ENCODE results near the gene FASTK. TPM values are rescaled to one million over a fixed set of nuclear protein-coding genes. Genes with fewer than 3 reads are reported as not detected.

FASTK gene
- total RNA-seq = 82.4 and 86.1 TPM in 2 replicates
- long read RNA-seq, partial matches to known transcripts = 0 of 6 reads
- long read RNA-seq, other reads (novel, unspliced or antisense) = 2 of 6 reads

DNA sequence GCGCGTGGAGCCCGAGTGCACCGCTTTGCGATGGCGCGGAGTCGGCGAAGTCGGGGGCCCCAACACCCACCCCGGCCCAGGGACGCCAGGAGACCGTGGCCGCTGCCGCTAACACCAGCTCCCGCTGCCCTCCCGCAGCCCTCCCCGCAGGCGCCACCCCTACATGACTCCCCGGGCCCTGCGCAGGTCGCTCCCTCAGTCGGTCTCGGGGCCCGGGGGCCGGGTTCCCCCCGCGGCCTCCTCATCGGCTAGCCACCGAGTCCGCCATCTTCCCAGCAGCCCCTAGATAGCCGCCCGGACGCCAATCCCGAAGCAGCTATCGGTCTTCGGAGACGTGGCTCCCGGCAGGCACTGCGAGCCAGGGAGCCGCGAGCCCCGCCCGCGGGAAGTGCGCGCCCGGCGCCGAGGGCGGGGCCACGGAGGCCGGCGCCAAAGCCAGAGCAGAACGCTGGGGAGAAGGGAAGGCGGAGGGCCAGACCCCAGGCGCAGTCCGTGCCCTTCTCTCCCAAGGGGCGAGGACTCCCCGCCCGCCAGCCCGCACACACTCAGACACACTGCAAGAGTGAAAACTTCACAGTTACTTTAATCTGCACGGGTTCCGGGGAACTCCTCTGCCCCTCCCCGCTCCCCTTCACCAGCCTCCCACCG is at the start of gene FASTK:
TSS of gene FASTK (minus strand) at position 288 of the 648 bp plus-strand sequence. CDS start at position 245, 43 bp downstream.
- peak within 1 kb of the TSS; percentile 91 for H3K4me3 Mint-ChIP-seq
- TF ChIP-seq, protein P1, sequence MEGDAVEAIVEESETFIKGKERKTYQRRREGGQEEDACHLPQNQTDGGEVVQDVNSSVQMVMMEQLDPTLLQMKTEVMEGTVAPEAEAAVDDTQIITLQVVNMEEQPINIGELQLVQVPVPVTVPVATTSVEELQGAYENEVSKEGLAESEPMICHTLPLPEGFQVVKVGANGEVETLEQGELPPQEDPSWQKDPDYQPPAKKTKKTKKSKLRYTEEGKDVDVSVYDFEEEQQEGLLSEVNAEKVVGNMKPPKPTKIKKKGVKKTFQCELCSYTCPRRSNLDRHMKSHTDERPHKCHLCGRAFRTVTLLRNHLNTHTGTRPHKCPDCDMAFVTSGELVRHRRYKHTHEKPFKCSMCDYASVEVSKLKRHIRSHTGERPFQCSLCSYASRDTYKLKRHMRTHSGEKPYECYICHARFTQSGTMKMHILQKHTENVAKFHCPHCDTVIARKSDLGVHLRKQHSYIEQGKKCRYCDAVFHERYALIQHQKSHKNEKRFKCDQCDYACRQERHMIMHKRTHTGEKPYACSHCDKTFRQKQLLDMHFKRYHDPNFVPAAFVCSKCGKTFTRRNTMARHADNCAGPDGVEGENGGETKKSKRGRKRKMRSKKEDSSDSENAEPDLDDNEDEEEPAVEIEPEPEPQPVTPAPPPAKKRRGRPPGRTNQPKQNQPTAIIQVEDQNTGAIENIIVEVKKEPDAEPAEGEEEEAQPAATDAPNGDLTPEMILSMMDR (conservative IDR thresholded peaks at IDR 0.05) = peak; percentile 3
- no peaks in the 10 kb centered on the region for H3K9me3 Mint-ChIP-seq
- peak; percentile 78 for DNase-seq (ENCODE audit: low read depth, low spot score)
- peak within 1 kb of the TSS; percentile 73 for H3K27ac Mint-ChIP-seq (ENCODE audit: unreplicated experiment)
- peaks cover 1% of the 10 kb centered on the region for H3K27me3 Mint-ChIP-seq (ENCODE audit: low read depth)
- H3K4me1 Mint-ChIP-seq = peaks cover 32% of the 10 kb centered on the region
- peaks cover 4% of the 10 kb centered on the region for H3K36me3 Mint-ChIP-seq (ENCODE audit: low read depth)

DNA sequence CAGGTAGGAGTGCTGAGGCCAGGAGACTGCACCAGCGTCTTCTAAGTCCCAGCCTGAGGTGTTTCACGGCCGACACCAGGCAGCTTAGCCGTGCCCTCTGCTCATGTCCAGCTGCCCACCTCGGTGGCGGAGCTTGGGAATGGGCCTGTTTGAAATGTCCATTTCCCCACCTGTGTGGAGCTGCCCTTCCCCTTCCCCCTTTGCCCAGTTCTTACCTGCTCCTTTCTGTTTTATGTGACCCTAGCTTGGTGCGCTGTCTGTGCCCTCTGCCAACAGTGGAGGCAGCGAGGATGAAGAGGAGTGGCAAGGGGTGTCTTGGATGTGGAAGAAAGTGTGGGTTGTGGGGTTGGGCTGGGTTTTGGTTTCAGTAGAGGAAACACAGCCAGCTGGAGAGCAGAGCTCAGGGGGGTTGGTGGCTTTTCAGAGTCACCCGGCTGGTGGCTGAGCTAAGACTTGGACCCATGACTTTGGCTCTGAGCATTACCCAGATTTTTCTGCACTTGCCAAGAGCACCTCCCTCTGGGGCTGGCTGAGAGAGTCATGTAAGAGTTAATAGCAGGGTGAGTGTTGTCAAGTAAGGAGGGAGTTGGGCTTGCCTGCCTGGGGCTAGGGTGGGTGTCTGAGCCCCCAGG is 49.5 kb upstream of the FASTK start:
- TF ChIP-seq, protein P1 (conservative IDR thresholded peaks at IDR 0.05) = no peak
- Mint-ChIP-seq H3K27ac (ENCODE audit: unreplicated experiment) (no peak overlapping the region), H3K27me3 (ENCODE audit: low read depth) (no peaks in the 10 kb centered on the region), H3K4me3 (no peak overlapping the region), H3K36me3 (ENCODE audit: low read depth) (peaks cover under 1% of the 10 kb centered on the region), H3K4me1 (peaks cover 13% of the 10 kb centered on the region), H3K9me3 (no peaks in the 10 kb centered on the region)
- no peak for DNase-seq (ENCODE audit: low read depth, low spot score)

DNA sequence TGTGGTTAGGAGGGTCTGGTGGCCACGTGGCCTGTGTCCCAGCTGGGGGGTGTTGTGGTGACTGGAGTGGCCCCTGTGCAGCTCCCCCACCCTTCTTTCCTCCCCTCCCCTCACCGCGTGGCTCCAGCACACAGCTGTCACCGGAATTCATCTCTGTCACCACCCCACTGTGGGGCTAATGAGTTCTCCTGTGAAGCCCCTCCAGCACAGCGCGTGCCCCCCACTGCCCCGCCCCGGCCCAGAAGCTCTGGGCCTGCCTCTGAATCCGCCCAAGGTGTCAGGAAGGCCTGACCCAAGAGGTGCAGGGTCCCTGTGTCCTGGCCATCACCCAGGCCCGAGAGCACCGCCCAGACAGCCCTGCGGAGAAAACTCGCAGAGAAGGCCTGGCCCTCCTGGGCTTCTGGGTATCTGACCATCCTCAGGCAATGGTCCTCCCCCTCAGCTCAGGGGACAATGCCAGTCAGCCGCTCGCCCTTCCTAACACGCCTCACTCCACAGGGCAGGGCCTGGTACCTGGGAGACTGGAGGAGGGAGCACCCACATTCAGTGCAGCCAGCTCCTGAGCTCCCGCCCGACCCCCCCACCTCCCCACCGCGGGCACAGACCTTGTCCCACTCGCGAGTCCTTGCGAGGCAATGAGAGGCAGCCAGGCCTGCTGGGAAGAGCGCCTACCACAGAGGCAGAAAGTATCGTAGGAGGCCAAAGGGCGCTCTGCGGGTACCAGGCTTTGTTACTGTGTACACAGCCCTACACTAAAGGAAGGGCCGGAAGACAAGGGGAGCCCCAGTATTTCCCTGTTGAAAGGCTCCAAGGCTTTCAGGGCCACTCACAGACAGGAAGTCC is 48.7 kb upstream of the FASTK start:
- H3K27ac Mint-ChIP-seq (ENCODE audit: unreplicated experiment) = no peak overlapping the region
- no peaks in the 10 kb centered on the region for H3K9me3 Mint-ChIP-seq
- no peak overlapping the region for H3K4me3 Mint-ChIP-seq
- no peaks in the 10 kb centered on the region for H3K27me3 Mint-ChIP-seq (ENCODE audit: low read depth)
- TF ChIP-seq, protein P1 (conservative IDR thresholded peaks at IDR 0.05) = no peak
- H3K4me1 Mint-ChIP-seq = peaks cover 18% of the 10 kb centered on the region
- DNase-seq (ENCODE audit: low read depth, low spot score) = no peak
- H3K36me3 Mint-ChIP-seq (ENCODE audit: low read depth) = no peaks in the 10 kb centered on the region

GRCh38 chr7:151128716-151129115 is 48.1 kb upstream of the FASTK start:
- H3K9me3 Mint-ChIP-seq = no peaks in the 10 kb centered on the region
- H3K27me3 Mint-ChIP-seq (ENCODE audit: low read depth) = no peaks in the 10 kb centered on the region
- no peak overlapping the region for H3K27ac Mint-ChIP-seq (ENCODE audit: unreplicated experiment)
- H3K36me3 Mint-ChIP-seq (ENCODE audit: low read depth) = peaks cover 4% of the 10 kb centered on the region
- TF ChIP-seq, protein P1 (conservative IDR thresholded peaks at IDR 0.05) = no peak
- H3K4me3 Mint-ChIP-seq = peak overlapping the region; percentile 75
- peaks cover 23% of the 10 kb centered on the region for H3K4me1 Mint-ChIP-seq
- no peak for DNase-seq (ENCODE audit: low read depth, low spot score)

DNA sequence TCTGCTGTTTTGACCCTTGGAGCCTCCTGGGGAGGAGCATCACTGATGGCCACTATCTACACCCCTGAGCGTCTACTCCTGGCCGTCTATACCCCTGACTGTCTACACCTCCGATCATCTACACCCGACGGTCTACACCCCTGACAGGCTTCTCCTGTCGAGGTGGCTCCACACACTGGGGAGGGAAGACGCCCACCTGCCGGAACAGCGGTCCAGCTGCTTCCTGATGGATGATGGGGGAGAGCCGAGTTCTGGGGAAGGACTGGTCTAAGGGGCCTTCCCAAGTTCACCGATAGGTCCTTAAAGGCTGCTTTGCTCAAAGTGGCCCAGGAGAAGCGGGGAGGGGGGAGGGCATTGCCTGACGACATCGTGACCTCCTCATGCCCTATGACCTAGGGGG is 47.5 kb upstream of the FASTK start:
- peak overlapping the region; percentile 75 for H3K4me3 Mint-ChIP-seq
- TF ChIP-seq, protein P1 (conservative IDR thresholded peaks at IDR 0.05) = no peak
- peaks cover 24% of the 10 kb centered on the region for H3K4me1 Mint-ChIP-seq
- H3K36me3 Mint-ChIP-seq (ENCODE audit: low read depth) = peaks cover 4% of the 10 kb centered on the region
- H3K27me3 Mint-ChIP-seq (ENCODE audit: low read depth) = no peaks in the 10 kb centered on the region
- H3K9me3 Mint-ChIP-seq = no peaks in the 10 kb centered on the region
- no peak for DNase-seq (ENCODE audit: low read depth, low spot score)
- no peak overlapping the region for H3K27ac Mint-ChIP-seq (ENCODE audit: unreplicated experiment)
